Testis (tissue), 3 donors: Measurements from ENCODE around the gene SENP7. TPM values are rescaled to one million over a fixed set of nuclear protein-coding genes. Genes with fewer than 3 reads are reported as not detected.

ENCODE experiments used
- DNase-seq: peaks from one replicate; pipeline ENCODE4 v3.0.0-alpha.2; 2019
- H3K27ac ChIP-seq, 2 donors: fragments of 200-600 bp; sonication (generic); one replicate each; pipeline ENCODE4 v1.5.1; 2019
- H3K27me3 ChIP-seq: fragments of 200-600 bp; sonication (generic); one replicate; pipeline ENCODE4 v1.5.1; 2019
- H3K36me3 ChIP-seq: fragments of 200-600 bp; sonication (generic); one replicate; pipeline ENCODE4 v1.5.1; 2017; ENCODE audit warnings: low read depth; ENCODE audit errors: missing control alignments
- H3K4me1 ChIP-seq: fragments of 200-600 bp; sonication (generic); one replicate; pipeline ENCODE4 v1.5.1; 2019
- H3K4me3 ChIP-seq, 2 donors: fragments of 200-600 bp; sonication (generic); one replicate each; pipeline ENCODE4 v1.5.1; 2017 to 2019
- H3K9me3 ChIP-seq: fragments of 200-600 bp; sonication (generic); one replicate; pipeline ENCODE4 v1.5.1; 2017
- POLR2A ChIP-seq: fragments of 450-650 bp; IDR thresholded peaks from one replicate; pipeline ENCODE4 v1.6.1; 2017; ENCODE audit warnings: antibody characterized with exemption, mild to moderate bottlenecking, moderate library complexity
- WGBS, 2 donors: methylation state at CpG; one replicate each; pipeline ENCODE4 v1.1.5; 2018; 5-methylcytosine and 5-hydroxymethylcytosine counted together
- intact Hi-C: fragments of 100-400 bp; cut with DNase I; formaldehyde crosslinking; loops from one replicate; pipeline ENCODE4 v1.15.1; 2023; ENCODE audit warnings: low total_unique reads
- polyA plus RNA-seq: library from polyadenylated mRNA; stranded (reverse); fragments of 350-450 nt; fragmentation: Illumina TruSeq; extraction: RNeasy Lipid Tissue Mini Kit (QIAGEN cat#74804); gene quantifications from one replicate; pipeline ENCODE4 v1.2.3, GENCODE V29; 2014; ENCODE audit warnings: low read depth, low replicate concordance; ENCODE audit not compliant: insufficient read depth
- total RNA-seq, 2 donors: library from RNA; depleted of rRNA; stranded (reverse); fragments of >200 nt; gene quantifications; one replicate each; pipeline ENCODE4 v1.2.3, GENCODE V29; 2016
- TF ChIP-seq, protein P1 (sequence below), 3 experiments: fragments of 450-650 bp in 2 of 3; fragments of 200-600 bp in 1 of 3; sonication (generic) in 1 of 3; IDR thresholded peaks; one replicate each; pipeline ENCODE4 v1.5.1; 2016 to 2019; ENCODE audit warnings: antibody characterized with exemption in 3 of 3, mild to moderate bottlenecking in 2 of 3, moderate library complexity in 1 of 3

The SENP7 gene
- total and polyA plus RNA-seq, 3 donors from 2014 or later = 12.6 to 25.7 (median 23.9) TPM

DNA sequence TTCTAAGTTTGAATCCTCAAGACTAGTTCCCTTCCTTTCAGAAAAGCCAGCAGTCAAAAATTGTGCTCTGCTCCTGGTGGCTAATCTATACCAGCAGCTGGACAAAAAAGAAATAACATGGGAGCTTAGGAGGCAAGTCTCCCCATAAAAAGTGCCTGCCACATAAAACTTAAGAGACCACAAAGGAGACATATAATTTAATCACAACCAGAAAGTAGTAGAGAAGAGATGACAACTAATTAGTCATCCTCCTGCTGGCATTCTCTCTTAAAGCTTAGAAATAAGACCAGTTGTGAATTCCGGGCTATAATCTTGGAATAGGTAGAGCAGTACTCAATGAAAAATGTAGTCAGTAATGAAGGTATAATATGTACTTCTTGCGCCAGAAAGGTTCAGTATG lies 172.4 kb downstream of the SENP7 start:
- 69 to 79% methylated on average over 2 of the region's 2 CpGs for WGBS, 2 donors
- no peak for TF ChIP-seq POLR2A
- TF ChIP-seq, protein P1, sequence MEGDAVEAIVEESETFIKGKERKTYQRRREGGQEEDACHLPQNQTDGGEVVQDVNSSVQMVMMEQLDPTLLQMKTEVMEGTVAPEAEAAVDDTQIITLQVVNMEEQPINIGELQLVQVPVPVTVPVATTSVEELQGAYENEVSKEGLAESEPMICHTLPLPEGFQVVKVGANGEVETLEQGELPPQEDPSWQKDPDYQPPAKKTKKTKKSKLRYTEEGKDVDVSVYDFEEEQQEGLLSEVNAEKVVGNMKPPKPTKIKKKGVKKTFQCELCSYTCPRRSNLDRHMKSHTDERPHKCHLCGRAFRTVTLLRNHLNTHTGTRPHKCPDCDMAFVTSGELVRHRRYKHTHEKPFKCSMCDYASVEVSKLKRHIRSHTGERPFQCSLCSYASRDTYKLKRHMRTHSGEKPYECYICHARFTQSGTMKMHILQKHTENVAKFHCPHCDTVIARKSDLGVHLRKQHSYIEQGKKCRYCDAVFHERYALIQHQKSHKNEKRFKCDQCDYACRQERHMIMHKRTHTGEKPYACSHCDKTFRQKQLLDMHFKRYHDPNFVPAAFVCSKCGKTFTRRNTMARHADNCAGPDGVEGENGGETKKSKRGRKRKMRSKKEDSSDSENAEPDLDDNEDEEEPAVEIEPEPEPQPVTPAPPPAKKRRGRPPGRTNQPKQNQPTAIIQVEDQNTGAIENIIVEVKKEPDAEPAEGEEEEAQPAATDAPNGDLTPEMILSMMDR (IDR thresholded peaks at IDR 0.05) = no peak
- Histone ChIP-seq H3K4me1 (no peaks in the 10 kb centered on the region), H3K4me3 (no peak overlapping the region), H3K27me3 (no peaks in the 10 kb centered on the region), H3K27ac (no peak overlapping the region), H3K9me3 (no peaks in the 10 kb centered on the region), H3K36me3 (no peaks in the 10 kb centered on the region)
- no peak for DNase-seq
- intact Hi-C loops = no loop called here

- no peaks in the 10 kb centered on the region for H3K4me1 ChIP-seq
- no peak for TF ChIP-seq POLR2A
- H3K4me3 ChIP-seq = no peak overlapping the region
- H3K27me3 ChIP-seq = no peaks in the 10 kb centered on the region
- WGBS, 2 donors = 78 to 82% methylated on average over 7 of the region's 7 CpGs
- DNase-seq = no peak
- no peak overlapping the region for H3K27ac ChIP-seq
- no peaks in the 10 kb centered on the region for H3K36me3 ChIP-seq
- intact Hi-C loops = no loop called here
- H3K9me3 ChIP-seq = no peaks in the 10 kb centered on the region
Measured at GRCh38 chr3:101333883-101334282, 179.1 kb downstream of the SENP7 start.

GRCh38 chr3:101329016-101329673 lies 183.9 kb downstream of the SENP7 start:
- no peak overlapping the region for H3K4me3 ChIP-seq
- DNase-seq = no peak
- H3K36me3 ChIP-seq = no peaks in the 10 kb centered on the region
- H3K27me3 ChIP-seq = no peaks in the 10 kb centered on the region
- intact Hi-C loops = no loop called here
- H3K4me1 ChIP-seq = no peaks in the 10 kb centered on the region
- WGBS, 2 donors = 90 to 92% methylated on average over 7 of the region's 7 CpGs
- no peaks in the 10 kb centered on the region for H3K9me3 ChIP-seq
- no peak for TF ChIP-seq POLR2A
- H3K27ac ChIP-seq = no peak overlapping the region

DNA sequence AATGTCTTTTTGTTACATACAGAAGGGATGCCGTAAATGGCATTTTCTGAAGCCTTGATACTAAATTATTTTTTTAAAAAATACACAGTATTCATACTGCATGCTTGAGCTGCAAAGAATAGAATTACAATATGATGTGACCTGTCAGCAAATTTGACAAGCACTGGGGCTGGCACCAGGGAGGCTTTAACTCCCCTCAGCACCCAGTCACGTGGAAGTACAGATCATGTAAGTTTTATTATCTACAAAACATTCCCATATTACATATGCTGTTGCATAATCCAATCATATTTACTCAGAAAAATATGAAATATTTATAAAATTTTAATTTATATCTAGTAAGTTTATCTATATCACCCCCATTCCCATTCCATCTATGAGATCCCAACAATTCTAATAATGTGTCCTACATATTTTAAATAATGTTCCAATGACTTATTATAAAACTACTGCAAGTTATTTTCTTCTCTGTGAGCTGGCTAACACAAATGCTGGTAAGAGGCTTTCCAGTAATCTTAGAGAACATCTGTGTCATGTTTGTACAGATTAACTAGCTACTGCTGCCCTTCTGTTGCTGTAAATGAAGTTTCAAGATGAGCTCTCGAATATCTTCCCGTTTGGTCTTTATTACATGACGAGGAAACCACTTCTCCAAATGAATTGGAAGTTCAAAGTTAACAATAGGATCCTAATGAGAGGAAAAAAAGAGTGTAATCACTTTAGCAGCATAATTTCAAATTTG lies 187.4 kb downstream of the SENP7 start:
- Histone ChIP-seq H3K9me3 (no peaks in the 10 kb centered on the region), H3K4me1 (no peaks in the 10 kb centered on the region), H3K4me3 (no peak overlapping the region), H3K36me3 (no peaks in the 10 kb centered on the region), H3K27me3 (no peaks in the 10 kb centered on the region), H3K27ac (no peak overlapping the region)
- TF ChIP-seq POLR2A = no peak
- TF ChIP-seq, protein P1 (IDR thresholded peaks at IDR 0.05) = no peak
- no peak for DNase-seq
- 91 to 94% methylated on average over 5 of the region's 5 CpGs for WGBS, 2 donors
- intact Hi-C loops = no loop called here

- intact Hi-C loops = no loop called here
- Histone ChIP-seq H3K27me3 (no peaks in the 10 kb centered on the region), H3K4me1 (no peaks in the 10 kb centered on the region), H3K9me3 (no peaks in the 10 kb centered on the region), H3K4me3 (no peak within 1 kb of the TSS), H3K36me3 (no peaks in the 10 kb centered on the region), H3K27ac (no peak within 1 kb of the TSS)
- DNase-seq = no peak
- WGBS, 2 donors = 94 to 97% methylated on average over 2 of the region's 2 CpGs
- TF ChIP-seq, protein P1 (IDR thresholded peaks at IDR 0.05) = no peak
- no peak for TF ChIP-seq POLR2A
Measured at GRCh38 chr3:101320475-101320874, 192.5 kb downstream of the SENP7 start, which contains the start of gene IMPG2. Gene IMPG2, minus strand, starts transcription at chr3:101320575. Its CDS starts 203 bp downstream, at chr3:101320372.
